SK-N-MC (cell line): ENCODE results near the gene DARS1.

ENCODE experiments used
- EZH2 ChIP-seq: fragments of 200-600 bp; sonication (generic); IDR thresholded peaks from one replicate; pipeline ENCODE4 v1.6.1; 2017; ENCODE audit warnings: antibody characterized with exemption
- POLR2AphosphoS5 ChIP-seq: IDR thresholded peaks from 2 replicates; pipeline ENCODE4 v1.6.1; 2012; ENCODE audit warnings: mild to moderate bottlenecking, low read depth, low read length, borderline replicate concordance

GRCh38 chr2:136000502-136000901 is 15.1 kb upstream of the DARS1 start:
- TF ChIP-seq EZH2 (no peak), POLR2AphosphoS5 (no peak)
